ENCODE results near the gene NHLH1. TPM values are rescaled to one million over a fixed set of nuclear protein-coding genes. Genes with fewer than 3 reads are reported as not detected.

NHLH1 gene
- total and polyA plus RNA-seq, 2 of the 4 experiments (the other 2 are of a cell fraction): 0.14 TPM; not detected in 1

DNA sequence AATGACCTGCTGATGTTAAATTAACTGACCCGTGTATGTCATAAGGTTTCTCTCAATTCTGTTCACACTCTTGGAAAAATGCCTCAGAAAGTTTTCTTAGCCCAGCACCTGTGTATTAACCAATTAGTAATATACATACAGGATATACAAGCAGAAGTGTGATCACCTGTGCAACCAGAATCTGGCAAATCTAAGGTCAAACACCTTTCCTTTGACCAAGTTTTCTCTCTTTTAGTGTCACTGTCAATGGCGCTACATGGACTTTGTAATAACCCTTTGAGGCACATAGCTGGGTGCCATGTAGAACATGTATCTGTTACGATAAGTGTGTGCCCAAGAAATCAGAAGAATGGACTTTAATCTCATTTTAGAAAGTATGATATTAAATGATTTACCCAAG, 22.6 kb upstream of the NHLH1 start:
- Histone ChIP-seq H4K20me1 (ENCODE audit: insufficient read depth, low read length) (peaks cover 25% of the 10 kb centered on the region), H3K56ac (ENCODE audit: extremely low read depth, insufficient read depth, low read length) (no peak overlapping the region), H2BK20ac (ENCODE audit: low read depth, low read length) (no peak overlapping the region), H3K4me2 (ENCODE audit: low read depth, low read length) (peak overlapping the region; percentile 97), H4K5ac (ENCODE audit: low read depth, low read length) (peak overlapping the region; percentile 16; the same call in 1 of the 2 replicates), H3K9me1 (ENCODE audit: insufficient read depth, low read length) (no peaks in the 10 kb centered on the region), H3K36me3 (ENCODE audit: control insufficient read depth, insufficient read depth, low read length) (peaks cover 10% of the 10 kb centered on the region), H3K9me3 (ENCODE audit: control insufficient read depth, insufficient read depth, low read length) (no peaks in the 10 kb centered on the region), H2AK9ac (replicated peaks; ENCODE audit: low read depth, low read length, poor library complexity) (no peak overlapping the region), H2BK120ac (ENCODE audit: low read depth, low read length) (no peak overlapping the region), H3K27ac (ENCODE audit: insufficient read depth, low read length) (no peak overlapping the region), H3K14ac (replicated peaks; ENCODE audit: low read depth, low read length) (no peak overlapping the region; the same call in 1 of the 2 replicates), H2AFZ (replicated peaks; ENCODE audit: low read length, poor library complexity) (no peak overlapping the region), H4K91ac (ENCODE audit: insufficient read depth, low read depth, low read length) (no peak overlapping the region), H2BK15ac (ENCODE audit: low read depth, low read length) (no peak overlapping the region), H3K9ac (ENCODE audit: low read depth, low read length) (peak overlapping the region; percentile 97; the same call in 1 of the 2 replicates), H3K4ac (ENCODE audit: low read depth, low read length) (no peak overlapping the region), H3K79me1 (ENCODE audit: low read depth in 1 of 2, low read length in 2 of 2) (peaks cover 12 to 58% of the 10 kb centered on the region in 2 experiments; a peak in 2 of 4 replicates), H3K27me3 (ENCODE audit: control insufficient read depth, insufficient read depth, low read length) (no peaks in the 10 kb centered on the region), H3K4me1 (ENCODE audit: control insufficient read depth, insufficient read depth, low read length) (peaks cover 3% of the 10 kb centered on the region), H4K8ac (ENCODE audit: low read depth in 2 of 2, low read length in 2 of 2) (peak overlapping the region in 1 of 2 experiments; percentile 81; a peak in 1 of 4 replicates), H3K18ac (ENCODE audit: low read depth, low read length) (no peak overlapping the region), H2BK5ac (ENCODE audit: low read depth, low read length, poor library complexity, severe bottlenecking) (no peak overlapping the region), H3K23ac (ENCODE audit: low read depth, low read length) (0 out of 2 replicates have a peak overlapping the region, but pooled peaks have one; percentile 92), H3K4me3 (ENCODE audit: insufficient read depth, low read depth, low read length) (peak overlapping the region; percentile 71), H2AK5ac (ENCODE audit: low read depth, low read length) (no peak overlapping the region)
- BruUV-seq (replicated peaks): no TSS peak
- ATAC-seq (ENCODE audit: low read depth) (no peak), DNase-seq (no peak)
- WGBS, 2 experiments (ENCODE audit: extremely low coverage in 2 of 2, insufficient read length in 1 of 2): no CpG with 5 or more reads among the region's 3 CpGs
- TF ChIP-seq MXI1 (IDR thresholded peaks at IDR 0.05; ENCODE audit: borderline replicate concordance, low read depth, low read length): no peak
- TF ChIP-seq NFE2L2 (IDR thresholded peaks at IDR 0.05; ENCODE audit: low read depth, low read length): no peak
- TF ChIP-seq BHLHE40 (IDR thresholded peaks at IDR 0.05; ENCODE audit: low read depth, low read length): no peak
- TF ChIP-seq FOS (IDR thresholded peaks at IDR 0.05; ENCODE audit: low read depth, low read length): no peak
- TF ChIP-seq ELK1 (IDR thresholded peaks at IDR 0.05; ENCODE audit: borderline replicate concordance, low read depth, low read length): no peak
- no peak for TF ChIP-seq CEBPB (IDR thresholded peaks at IDR 0.05; ENCODE audit: low read depth, low read length)
- TF ChIP-seq, protein P1, sequence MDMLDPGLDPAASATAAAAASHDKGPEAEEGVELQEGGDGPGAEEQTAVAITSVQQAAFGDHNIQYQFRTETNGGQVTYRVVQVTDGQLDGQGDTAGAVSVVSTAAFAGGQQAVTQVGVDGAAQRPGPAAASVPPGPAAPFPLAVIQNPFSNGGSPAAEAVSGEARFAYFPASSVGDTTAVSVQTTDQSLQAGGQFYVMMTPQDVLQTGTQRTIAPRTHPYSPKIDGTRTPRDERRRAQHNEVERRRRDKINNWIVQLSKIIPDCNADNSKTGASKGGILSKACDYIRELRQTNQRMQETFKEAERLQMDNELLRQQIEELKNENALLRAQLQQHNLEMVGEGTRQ (IDR thresholded peaks at IDR 0.05; ENCODE audit: low read depth, low read length): no peak
- no peak for TF ChIP-seq MAFK (IDR thresholded peaks at IDR 0.05; ENCODE audit: low read depth, low read length)
- no peak for TF ChIP-seq CTCF (conservative IDR thresholded peaks at IDR 0.05; ENCODE audit: low read depth, low read length)
- no peak for TF ChIP-seq POLR2A (IDR thresholded peaks at IDR 0.05; ENCODE audit: low read depth, low read length)
- no peak for TF ChIP-seq CHD1 (IDR thresholded peaks at IDR 0.05; ENCODE audit: low read depth, low read length)
- TF ChIP-seq SMC3 (IDR thresholded peaks at IDR 0.05; ENCODE audit: low read depth, low read length): no peak
- TF ChIP-seq RAD21 (IDR thresholded peaks at IDR 0.05; ENCODE audit: low read length): no peak
- no peak for TF ChIP-seq RCOR1 (IDR thresholded peaks at IDR 0.05; ENCODE audit: insufficient replicate concordance, low read length)
- no peak for TF ChIP-seq MAZ (IDR thresholded peaks at IDR 0.05; ENCODE audit: borderline replicate concordance, low read depth, low read length)
- TF ChIP-seq RFX5 (IDR thresholded peaks at IDR 0.05; ENCODE audit: low read depth, low read length): no peak
- POLR2A ChIA-PET (ENCODE audit: unreplicated experiment): no interaction called here
- intact Hi-C loops (cut with micrococcal nuclease) (no loop called here), in situ Hi-C loops (cut with MboI; ENCODE audit: low sequenced_read_pairs) (no loop called here), dilution Hi-C loops (cut with HindIII; ENCODE audit: low sequenced_read_pairs, unreplicated experiment) (no loop called here)
- CTCF ChIA-PET: no interaction called here
